GM19395 (cell line): Measurements from ENCODE around the gene FOXL2.

Source experiments
- ATAC-seq: cut with Tn5 transposase; IDR thresholded peaks from one replicate; pipeline ENCODE4 v1.9.1; 2021; ENCODE audit warnings: mild to moderate bottlenecking, moderate library complexity; ENCODE audit not compliant: unreplicated experiment

The FOXL2 gene

GRCh38 chr3:138946663-138947494, at the start of gene FOXL2, which contains the start of gene FOXL2NB:
TSS of gene FOXL2 (minus strand) at chr3:138947137. CDS start at chr3:138946722, 415 bp downstream.
TSS of gene FOXL2NB (plus strand) at chr3:138947217. CDS start at chr3:138947365, 148 bp downstream.
- no peak for ATAC-seq

- ATAC-seq: no peak
Observed at GRCh38 chr3:138995706-138996105, 48.8 kb upstream of the FOXL2 start.

GRCh38 chr3:138987181-138987580, 40.2 kb upstream of the FOXL2 start:
- ATAC-seq: no peak

- no peak for ATAC-seq
Observed at GRCh38 chr3:138985932-138986331, 39.0 kb upstream of the FOXL2 start.

GRCh38 chr3:138984816-138985215, 37.9 kb upstream of the FOXL2 start:
- ATAC-seq: no peak

- ATAC-seq: no peak
Observed at GRCh38 chr3:138976047-138976446, 29.1 kb upstream of the FOXL2 start.

- no peak for ATAC-seq
Observed at GRCh38 chr3:138975351-138975750, 28.4 kb upstream of the FOXL2 start.

- no peak for ATAC-seq
Observed at GRCh38 chr3:138974462-138974861, 27.5 kb upstream of the FOXL2 start.

- ATAC-seq: no peak
Observed at GRCh38 chr3:138972941-138973340, 26.0 kb upstream of the FOXL2 start.

GRCh38 chr3:138971766-138972320, 24.9 kb upstream of the FOXL2 start:
- ATAC-seq: no peak

GRCh38 chr3:138964923-138965322, 18.0 kb upstream of the FOXL2 start:
- ATAC-seq: no peak

GRCh38 chr3:138964264-138964663, 17.3 kb upstream of the FOXL2 start:
- ATAC-seq: no peak

- no peak for ATAC-seq
Observed at GRCh38 chr3:138962854-138963560, 16.1 kb upstream of the FOXL2 start.

- ATAC-seq: no peak
Observed at GRCh38 chr3:138960417-138960852, 13.5 kb upstream of the FOXL2 start.

GRCh38 chr3:138950701-138951100, 3.8 kb upstream of the FOXL2 start:
- no peak for ATAC-seq

GRCh38 chr3:138950006-138950644, 3.2 kb upstream of the FOXL2 start:
- no peak for ATAC-seq

- ATAC-seq: no peak
Observed at GRCh38 chr3:138949445-138950005, 2.6 kb upstream of the FOXL2 start.

- no peak for ATAC-seq
Observed at GRCh38 chr3:138949002-138949418, 2.1 kb upstream of the FOXL2 start.

- ATAC-seq: no peak
Observed at GRCh38 chr3:138948371-138949001, 1.5 kb upstream of the FOXL2 start.

GRCh38 chr3:138947495-138948121, 671 bp upstream of the FOXL2 start:
- ATAC-seq: no peak
